NCI-H1694 (cell line): ENCODE results near the gene F10.

ENCODE experiments used
- DNase-seq: peaks from one replicate; lab custom pipeline; 2025; lab: John Stamatoyannopoulos, UW

Gene F10

GRCh38 chr13:113117335-113117872 is 5.2 kb upstream of the F10 start:
- DNase-seq = no peak

GRCh38 chr13:113117911-113118260 is 4.7 kb upstream of the F10 start:
- DNase-seq = no peak

GRCh38 chr13:113118261-113119021 is 4.2 kb upstream of the F10 start:
- DNase-seq = no peak

GRCh38 chr13:113119166-113119821 is 3.3 kb upstream of the F10 start:
- no peak for DNase-seq

- DNase-seq = no peak
Measured at GRCh38 chr13:113119822-113120189, 2.8 kb upstream of the F10 start.

- DNase-seq = no peak
Measured at GRCh38 chr13:113120300-113121182, 2.1 kb upstream of the F10 start.

- DNase-seq = no peak
Measured at GRCh38 chr13:113121183-113121927, 1.2 kb upstream of the F10 start.

- no peak for DNase-seq
Measured at GRCh38 chr13:113121928-113122471, 599 bp upstream of the F10 start.

GRCh38 chr13:113123226-113124201 is 915 bp downstream of the F10 start:
- no peak for DNase-seq

- DNase-seq = no peak
Measured at GRCh38 chr13:113124211-113124970, 1.8 kb downstream of the F10 start.

GRCh38 chr13:113125506-113126264 is 3.1 kb downstream of the F10 start:
- DNase-seq = no peak

GRCh38 chr13:113126265-113127150 is 3.9 kb downstream of the F10 start:
- DNase-seq = no peak

GRCh38 chr13:113129480-113129879 is 6.9 kb downstream of the F10 start:
- DNase-seq = no peak

GRCh38 chr13:113129921-113130750 is 7.5 kb downstream of the F10 start:
- DNase-seq = no peak

- DNase-seq = no peak
Measured at GRCh38 chr13:113135281-113135760, 12.7 kb downstream of the F10 start.

- DNase-seq = no peak
Measured at GRCh38 chr13:113137691-113138298, 15.2 kb downstream of the F10 start.
